NCI-H1417 treated with DMSO at 0.1 percent for 48 hours (cell line): ENCODE data around the gene S100A8.
"Not testable (repeated sequence)": the region's sequence is repeated elsewhere in the genome, so short reads cannot be mapped to it uniquely, and the experiment has no call there.

Experiments
- DNase-seq: peaks from one replicate; lab custom pipeline; 2025; lab: John Stamatoyannopoulos, UW

The S100A8 gene

GRCh38 chr1:153417136-153417888, 26.4 kb upstream of the S100A8 start:
- no peak for DNase-seq

- DNase-seq, result no peak
These were observed 25.1 kb upstream of the S100A8 start, which contains the start of gene S100A7A for GRCh38 chr1:153415850-153416570. Gene S100A7A (plus strand): TSS chr1:153416520. CDS start chr1:153418083, 1,563 bp downstream.

GRCh38 chr1:153413961-153414360, 23.1 kb upstream of the S100A8 start:
- not testable (repeated sequence) for DNase-seq

GRCh38 chr1:153407274-153407673, 16.4 kb upstream of the S100A8 start:
- DNase-seq, result not testable (repeated sequence)

- not testable (repeated sequence) for DNase-seq
These were observed 15.1 kb upstream of the S100A8 start for GRCh38 chr1:153405825-153406599.

GRCh38 chr1:153404768-153405167, 13.9 kb upstream of the S100A8 start:
- no peak for DNase-seq

GRCh38 chr1:153404086-153404635, 13.3 kb upstream of the S100A8 start:
- DNase-seq, result no peak

GRCh38 chr1:153403421-153404085, 12.7 kb upstream of the S100A8 start:
- DNase-seq, result no peak

- DNase-seq, result no peak
These were observed 11.4 kb upstream of the S100A8 start for GRCh38 chr1:153402226-153402625.

- DNase-seq, result no peak
These were observed 10.6 kb upstream of the S100A8 start for GRCh38 chr1:153401461-153401860.

GRCh38 chr1:153400244-153400643, 9.4 kb upstream of the S100A8 start:
- DNase-seq, result no peak

- DNase-seq, result no peak
These were observed 8.7 kb upstream of the S100A8 start for GRCh38 chr1:153399401-153400055.

- DNase-seq, result no peak
These were observed 7.2 kb upstream of the S100A8 start for GRCh38 chr1:153397924-153398651.

GRCh38 chr1:153397051-153397923, 6.4 kb upstream of the S100A8 start:
- no peak for DNase-seq

GRCh38 chr1:153396461-153396860, 5.6 kb upstream of the S100A8 start:
- no peak for DNase-seq

- DNase-seq, result no peak
These were observed 4.9 kb upstream of the S100A8 start for GRCh38 chr1:153395776-153396175.

- DNase-seq, result no peak
These were observed 4.3 kb upstream of the S100A8 start for GRCh38 chr1:153395136-153395685.

GRCh38 chr1:153394391-153394790, 3.5 kb upstream of the S100A8 start:
- DNase-seq, result no peak

GRCh38 chr1:153393926-153394325, 3.1 kb upstream of the S100A8 start:
- DNase-seq, result no peak
